Measurements from ENCODE around the gene IMMP2L. TPM values are rescaled to one million over a fixed set of nuclear protein-coding genes. Genes with fewer than 3 reads are reported as not detected.
"Not testable (repeated sequence)": the region's sequence is repeated elsewhere in the genome, so short reads cannot be mapped to it uniquely, and the experiment has no call there.

IMMP2L gene
- total RNA-seq, 2 experiments from 2014 or later: 15.8 to 25.8 TPM

- POLR2A ChIA-PET: no interaction called here
- ATAC-seq: no peak
- H3K9me3 Mint-ChIP-seq (ENCODE audit: low read depth): no peaks in the 10 kb centered on the region
- intact Hi-C loops (cut with DNase I, micrococcal nuclease): no loop called here
- no peaks in the 10 kb centered on the region for H3K36me3 Mint-ChIP-seq (ENCODE audit: low read depth)
- no peak overlapping the region for H3K4me3 Mint-ChIP-seq
- H3K27me3 Mint-ChIP-seq: no peaks in the 10 kb centered on the region
- no peak overlapping the region for H3K27ac Mint-ChIP-seq
- CTCF ChIA-PET: interaction anchor here (0.6 kb wide), 1 partner anchor 1064 kb away, joined by 3 read pairs; no protein-coding TSS in a partner anchor
- no peak for DNase-seq
- peaks cover 2% of the 10 kb centered on the region for H3K4me1 Mint-ChIP-seq
Measured at GRCh38 chr7:111265394-111265793, 296.9 kb downstream of the IMMP2L start.

- Mint-ChIP-seq H3K27ac (no peak overlapping the region), H3K4me3 (no peak overlapping the region), H3K27me3 (no peaks in the 10 kb centered on the region), H3K36me3 (ENCODE audit: low read depth) (no peaks in the 10 kb centered on the region), H3K4me1 (peaks cover 2% of the 10 kb centered on the region), H3K9me3 (ENCODE audit: low read depth) (no peaks in the 10 kb centered on the region)
- CTCF ChIA-PET: no interaction called here
- POLR2A ChIA-PET: no interaction called here
- no peak for DNase-seq
- intact Hi-C loops (cut with DNase I, micrococcal nuclease): no loop called here
- no peak for ATAC-seq
Measured at GRCh38 chr7:111264981-111265380, 297.3 kb downstream of the IMMP2L start.

- ChIA-PET POLR2A (no interaction called here), CTCF (no interaction called here)
- no peak overlapping the region for H3K4me3 Mint-ChIP-seq
- H3K9me3 Mint-ChIP-seq (ENCODE audit: low read depth): no peaks in the 10 kb centered on the region
- H3K36me3 Mint-ChIP-seq (ENCODE audit: low read depth): no peaks in the 10 kb centered on the region
- H3K27ac Mint-ChIP-seq: no peak overlapping the region
- intact Hi-C loops (cut with DNase I, micrococcal nuclease): no loop called here
- H3K4me1 Mint-ChIP-seq: peaks cover 2% of the 10 kb centered on the region
- DNase-seq (no peak), ATAC-seq (no peak)
- no peaks in the 10 kb centered on the region for H3K27me3 Mint-ChIP-seq
Measured at GRCh38 chr7:111264111-111264868, 298.0 kb downstream of the IMMP2L start.

GRCh38 chr7:111262293-111263116 lies 299.8 kb downstream of the IMMP2L start:
- ATAC-seq: no peak
- no peak for DNase-seq
- no peak overlapping the region for H3K4me3 Mint-ChIP-seq
- intact Hi-C loops (cut with DNase I, micrococcal nuclease): no loop called here
- H3K36me3 Mint-ChIP-seq (ENCODE audit: low read depth): no peaks in the 10 kb centered on the region
- H3K4me1 Mint-ChIP-seq: peaks cover 2% of the 10 kb centered on the region
- no peak overlapping the region for H3K27ac Mint-ChIP-seq
- no peaks in the 10 kb centered on the region for H3K27me3 Mint-ChIP-seq
- no peaks in the 10 kb centered on the region for H3K9me3 Mint-ChIP-seq (ENCODE audit: low read depth)
- CTCF ChIA-PET: interaction anchor here (1.1 kb wide), 1 partner anchor 26 kb away, joined by 3 read pairs; no protein-coding TSS in a partner anchor
- POLR2A ChIA-PET: no interaction called here

- no peaks in the 10 kb centered on the region for H3K9me3 Mint-ChIP-seq (ENCODE audit: low read depth)
- no peaks in the 10 kb centered on the region for H3K36me3 Mint-ChIP-seq (ENCODE audit: low read depth)
- H3K4me3 Mint-ChIP-seq: no peak overlapping the region
- intact Hi-C loops (cut with DNase I, micrococcal nuclease): no loop called here
- DNase-seq: no peak
- H3K4me1 Mint-ChIP-seq: peaks cover 2% of the 10 kb centered on the region
- CTCF ChIA-PET: interaction anchor here (1.1 kb wide), 1 partner anchor 25 kb away, joined by 3 read pairs; no protein-coding TSS in a partner anchor
- H3K27me3 Mint-ChIP-seq: no peaks in the 10 kb centered on the region
- no peak overlapping the region for H3K27ac Mint-ChIP-seq
- ATAC-seq: no peak
- POLR2A ChIA-PET: no interaction called here
Measured at GRCh38 chr7:111261496-111261895, 300.8 kb downstream of the IMMP2L start.

- no peak overlapping the region for H3K27ac Mint-ChIP-seq
- H3K4me1 Mint-ChIP-seq: no peaks in the 10 kb centered on the region
- H3K4me3 Mint-ChIP-seq: no peak overlapping the region
- CTCF ChIA-PET: interaction anchor here (1.5 kb wide), 2 partner anchors 10 to 25 kb away, joined by 4 read pairs; no protein-coding TSS in a partner anchor
- ATAC-seq: no peak
- no peaks in the 10 kb centered on the region for H3K36me3 Mint-ChIP-seq (ENCODE audit: low read depth)
- DNase-seq: no peak
- intact Hi-C loops (cut with DNase I, micrococcal nuclease): no loop called here
- no peaks in the 10 kb centered on the region for H3K27me3 Mint-ChIP-seq
- no peaks in the 10 kb centered on the region for H3K9me3 Mint-ChIP-seq (ENCODE audit: low read depth)
- POLR2A ChIA-PET: no interaction called here
Measured at GRCh38 chr7:111259991-111260390, 302.3 kb downstream of the IMMP2L start.

GRCh38 chr7:111256391-111256790 lies 305.9 kb downstream of the IMMP2L start:
- POLR2A ChIA-PET: no interaction called here

GRCh38 chr7:111255576-111255975 lies 306.7 kb downstream of the IMMP2L start:
- Mint-ChIP-seq H3K27ac (no peak overlapping the region), H3K9me3 (ENCODE audit: low read depth) (no peaks in the 10 kb centered on the region), H3K36me3 (ENCODE audit: low read depth) (peaks cover 4% of the 10 kb centered on the region), H3K4me3 (no peak overlapping the region), H3K27me3 (no peaks in the 10 kb centered on the region), H3K4me1 (no peaks in the 10 kb centered on the region)
- intact Hi-C loops (cut with DNase I, micrococcal nuclease): no loop called here
- POLR2A ChIA-PET: no interaction called here
- DNase-seq: no peak
- CTCF ChIA-PET: no interaction called here
- ATAC-seq: no peak

More at GRCh38 chr7:111256391-111256790, 305.9 kb downstream of the IMMP2L start:
- intact Hi-C loops (cut with DNase I, micrococcal nuclease): no loop called here
- Mint-ChIP-seq H3K27me3 (no peaks in the 10 kb centered on the region), H3K27ac (no peak overlapping the region), H3K36me3 (ENCODE audit: low read depth) (peaks cover 3% of the 10 kb centered on the region), H3K4me1 (no peaks in the 10 kb centered on the region), H3K4me3 (no peak overlapping the region), H3K9me3 (ENCODE audit: low read depth) (no peaks in the 10 kb centered on the region)
- CTCF ChIA-PET: no interaction called here
- DNase-seq (no peak), ATAC-seq (no peak)

- H3K4me3 Mint-ChIP-seq; H3K27me3 Mint-ChIP-seq; H3K4me1 Mint-ChIP-seq; CTCF ChIA-PET; H3K9me3 Mint-ChIP-seq (ENCODE audit: low read depth); ATAC-seq; H3K36me3 Mint-ChIP-seq (ENCODE audit: low read depth); intact Hi-C loops (cut with DNase I, micrococcal nuclease); H3K27ac Mint-ChIP-seq; DNase-seq; POLR2A ChIA-PET: not testable (repeated sequence)
Measured at GRCh38 chr7:111251365-111251764, 310.9 kb downstream of the IMMP2L start.

GRCh38 chr7:111249807-111250206 lies 312.5 kb downstream of the IMMP2L start:
- CTCF ChIA-PET; H3K27ac Mint-ChIP-seq; intact Hi-C loops (cut with DNase I, micrococcal nuclease); H3K36me3 Mint-ChIP-seq (ENCODE audit: low read depth); DNase-seq; H3K4me3 Mint-ChIP-seq; H3K27me3 Mint-ChIP-seq; H3K9me3 Mint-ChIP-seq (ENCODE audit: low read depth); H3K4me1 Mint-ChIP-seq; POLR2A ChIA-PET; ATAC-seq: not testable (repeated sequence)

- Mint-ChIP-seq H3K36me3 (ENCODE audit: low read depth) (no peaks in the 10 kb centered on the region), H3K9me3 (ENCODE audit: low read depth) (no peaks in the 10 kb centered on the region), H3K4me3 (no peak overlapping the region), H3K27ac (no peak overlapping the region), H3K4me1 (peaks cover 6% of the 10 kb centered on the region), H3K27me3 (no peaks in the 10 kb centered on the region)
- ATAC-seq: no peak
- no peak for DNase-seq
- ChIA-PET CTCF (interaction anchor here (0.5 kb wide), 1 partner anchor 47 kb away, joined by 4 read pairs; no protein-coding TSS in a partner anchor), POLR2A (no interaction called here)
- intact Hi-C loops (cut with DNase I, micrococcal nuclease): no loop called here
Measured at GRCh38 chr7:111242141-111242755, 320.0 kb downstream of the IMMP2L start.
